ENCODE results near the gene PM20D1. TPM values are rescaled to one million over a fixed set of nuclear protein-coding genes. Genes with fewer than 3 reads are reported as not detected.

The PM20D1 gene
- total and polyA plus RNA-seq, 2 donors (not counting 1 experiment from before 2014, with no cell fraction given): 2.0 to 3.3 TPM

- WGBS (ENCODE audit: insufficient coverage): 97% methylated on average over 7 of the region's 7 CpGs
- no peaks in the 10 kb centered on the region for H3K27me3 ChIP-seq (replicated peaks in 1 of 4; ENCODE audit: control extremely low read depth in 1 of 4, control insufficient read depth in 3 of 4, insufficient read depth in 4 of 4, low read length in 3 of 4)
- Mint-ChIP-seq H3K4me1 (peaks cover 8% of the 10 kb centered on the region), H3K27me3 (no peaks in the 10 kb centered on the region), H3K27ac (no peak overlapping the region), H3K4me3 (no peak overlapping the region), H3K9me3 (ENCODE audit: insufficient read depth) (no peaks in the 10 kb centered on the region)
- no peaks in the 10 kb centered on the region for H3K9me3 ChIP-seq (ENCODE audit: control extremely low read depth in 1 of 3, control insufficient read depth in 2 of 3, insufficient read depth in 1 of 3, low read length in 2 of 3)
- H3K27ac ChIP-seq (ENCODE audit: low read length in 2 of 2): no peak overlapping the region
- H3K79me2 ChIP-seq (ENCODE audit: control insufficient read depth, insufficient read depth, low read length): no peaks in the 10 kb centered on the region
- DNase-seq (no peak), ATAC-seq (ENCODE audit: low read depth) (no peak)
- H3K9ac ChIP-seq (ENCODE audit: low read length): no peak overlapping the region
- no peaks in the 10 kb centered on the region for H4K20me1 ChIP-seq (ENCODE audit: control insufficient read depth, insufficient read depth, low read length, poor library complexity, severe bottlenecking)
- ChIA-PET POLR2A (no interaction called here), CTCF (interaction anchor here (1.3 kb wide), 1 partner anchor 45 kb away, joined by 4 read pairs; no protein-coding TSS in a partner anchor)
- H2AFZ ChIP-seq (ENCODE audit: insufficient read depth, low read depth, low read length, poor library complexity, severe bottlenecking): no peak overlapping the region
- H3K4me2 ChIP-seq (replicated peaks; ENCODE audit: low read depth, low read length, poor library complexity, severe bottlenecking): no peak overlapping the region
- peaks cover 0 to 5% of the 10 kb centered on the region in 2 donors for H3K4me1 ChIP-seq (ENCODE audit: control insufficient read depth in 2 of 2, insufficient read depth in 2 of 2, low read length in 2 of 2)
- no peaks in the 10 kb centered on the region for H3K36me3 ChIP-seq (replicated peaks in 1 of 2; ENCODE audit: control extremely low read depth in 1 of 2, control insufficient read depth in 1 of 2, extremely low read depth in 1 of 2, insufficient read depth in 2 of 2, low read length in 1 of 2)
- TF ChIP-seq, protein P1, sequence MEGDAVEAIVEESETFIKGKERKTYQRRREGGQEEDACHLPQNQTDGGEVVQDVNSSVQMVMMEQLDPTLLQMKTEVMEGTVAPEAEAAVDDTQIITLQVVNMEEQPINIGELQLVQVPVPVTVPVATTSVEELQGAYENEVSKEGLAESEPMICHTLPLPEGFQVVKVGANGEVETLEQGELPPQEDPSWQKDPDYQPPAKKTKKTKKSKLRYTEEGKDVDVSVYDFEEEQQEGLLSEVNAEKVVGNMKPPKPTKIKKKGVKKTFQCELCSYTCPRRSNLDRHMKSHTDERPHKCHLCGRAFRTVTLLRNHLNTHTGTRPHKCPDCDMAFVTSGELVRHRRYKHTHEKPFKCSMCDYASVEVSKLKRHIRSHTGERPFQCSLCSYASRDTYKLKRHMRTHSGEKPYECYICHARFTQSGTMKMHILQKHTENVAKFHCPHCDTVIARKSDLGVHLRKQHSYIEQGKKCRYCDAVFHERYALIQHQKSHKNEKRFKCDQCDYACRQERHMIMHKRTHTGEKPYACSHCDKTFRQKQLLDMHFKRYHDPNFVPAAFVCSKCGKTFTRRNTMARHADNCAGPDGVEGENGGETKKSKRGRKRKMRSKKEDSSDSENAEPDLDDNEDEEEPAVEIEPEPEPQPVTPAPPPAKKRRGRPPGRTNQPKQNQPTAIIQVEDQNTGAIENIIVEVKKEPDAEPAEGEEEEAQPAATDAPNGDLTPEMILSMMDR (IDR thresholded peaks at IDR 0.05): no peak
- TF ChIP-seq EZH2 (IDR thresholded peaks at IDR 0.05; ENCODE audit: borderline replicate concordance, insufficient read depth, low read depth, low read length, poor library complexity, severe bottlenecking): no peak
- intact Hi-C loops (cut with micrococcal nuclease): no loop called here
- H3K4me3 ChIP-seq (ENCODE audit: control extremely low read depth in 1 of 5, extremely low read depth in 1 of 5, insufficient read depth in 1 of 5, low read depth in 2 of 5, low read length in 4 of 5): no peak overlapping the region
These were observed 12.5 kb downstream of the PM20D1 start for GRCh38 chr1:205837382-205837970.

DNA sequence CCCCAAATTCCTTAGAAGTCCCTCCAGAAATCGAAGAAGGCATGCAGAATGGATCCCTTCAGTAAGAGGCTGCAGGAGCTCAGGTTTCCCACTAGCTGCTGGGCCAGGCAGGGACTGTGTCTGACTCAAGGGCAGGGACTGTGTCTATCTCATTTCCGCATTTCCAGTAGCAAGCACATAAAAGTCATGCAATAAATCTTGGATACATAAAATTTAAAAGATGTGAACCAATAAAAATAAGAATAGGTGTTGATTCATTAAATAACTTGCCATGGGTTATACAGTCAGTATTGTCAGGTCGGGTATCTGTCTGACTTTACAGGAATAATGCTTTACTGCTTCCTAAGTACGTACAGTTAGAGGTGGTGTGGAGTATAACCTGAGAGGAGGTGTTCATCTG is 15.2 kb downstream of the PM20D1 start:
- intact Hi-C loops (cut with micrococcal nuclease): no loop called here
- DNase-seq: no peak
- CTCF ChIA-PET: no interaction called here

More for the DNA sequence above, 15.2 kb downstream of the PM20D1 start:
- Mint-ChIP-seq H3K4me3 (no peak overlapping the region), H3K27ac (no peak overlapping the region), H3K27me3 (no peaks in the 10 kb centered on the region), H3K9me3 (ENCODE audit: insufficient read depth) (no peaks in the 10 kb centered on the region), H3K4me1 (peaks cover 15% of the 10 kb centered on the region)
- H3K9me3 ChIP-seq (ENCODE audit: control extremely low read depth in 1 of 3, control insufficient read depth in 2 of 3, insufficient read depth in 1 of 3, low read length in 2 of 3): no peaks in the 10 kb centered on the region
- no peak for ATAC-seq (ENCODE audit: low read depth)
- TF ChIP-seq EZH2 (IDR thresholded peaks at IDR 0.05; ENCODE audit: borderline replicate concordance, insufficient read depth, low read depth, low read length, poor library complexity, severe bottlenecking): no peak
- TF ChIP-seq, protein P1 (IDR thresholded peaks at IDR 0.05): no peak
- WGBS (ENCODE audit: insufficient coverage): 100% methylated on average over 3 of the region's 4 CpGs
- no peak overlapping the region for H3K4me2 ChIP-seq (replicated peaks; ENCODE audit: low read depth, low read length, poor library complexity, severe bottlenecking)
- H4K20me1 ChIP-seq (ENCODE audit: control insufficient read depth, insufficient read depth, low read length, poor library complexity, severe bottlenecking): no peaks in the 10 kb centered on the region
- H3K27me3 ChIP-seq (replicated peaks in 1 of 4; ENCODE audit: control extremely low read depth in 1 of 4, control insufficient read depth in 3 of 4, insufficient read depth in 4 of 4, low read length in 3 of 4): no peaks in the 10 kb centered on the region
- H3K4me3 ChIP-seq (ENCODE audit: control extremely low read depth in 1 of 5, extremely low read depth in 1 of 5, insufficient read depth in 1 of 5, low read depth in 2 of 5, low read length in 4 of 5): no peak overlapping the region
- H3K79me2 ChIP-seq (ENCODE audit: control insufficient read depth, insufficient read depth, low read length): no peaks in the 10 kb centered on the region
- H3K36me3 ChIP-seq (replicated peaks in 1 of 2; ENCODE audit: control extremely low read depth in 1 of 2, control insufficient read depth in 1 of 2, extremely low read depth in 1 of 2, insufficient read depth in 2 of 2, low read length in 1 of 2): no peaks in the 10 kb centered on the region
- no peak overlapping the region for H2AFZ ChIP-seq (ENCODE audit: insufficient read depth, low read depth, low read length, poor library complexity, severe bottlenecking)
- H3K4me1 ChIP-seq (ENCODE audit: control insufficient read depth in 2 of 2, insufficient read depth in 2 of 2, low read length in 2 of 2): peaks cover 0 to 11% of the 10 kb centered on the region in 2 donors
- POLR2A ChIA-PET: no interaction called here
- H3K9ac ChIP-seq (ENCODE audit: low read length): no peak overlapping the region
- H3K27ac ChIP-seq (ENCODE audit: low read length in 2 of 2): no peak overlapping the region
